GDM1 (cell line): ENCODE measurements around the gene MANEAL.

Experiments used
- DNase-seq: peaks from one replicate; lab custom pipeline; 2025; lab: John Stamatoyannopoulos, UW

MANEAL gene

GRCh38 chr1:37828410-37829074, 34.9 kb downstream of the MANEAL start:
- DNase-seq, result no peak

GRCh38 chr1:37831109-37831508, 37.5 kb downstream of the MANEAL start:
- no peak for DNase-seq

GRCh38 chr1:37831809-37832208, 38.2 kb downstream of the MANEAL start:
- no peak for DNase-seq

GRCh38 chr1:37836788-37837187, 43.1 kb downstream of the MANEAL start:
- no peak for DNase-seq

GRCh38 chr1:37839676-37840075, 46.0 kb downstream of the MANEAL start:
- DNase-seq, result no peak

- no peak for DNase-seq
These were observed 47.1 kb downstream of the MANEAL start for GRCh38 chr1:37840711-37841110.

GRCh38 chr1:37841652-37842051, 48.0 kb downstream of the MANEAL start:
- DNase-seq, result no peak

GRCh38 chr1:37844536-37844935, 50.9 kb downstream of the MANEAL start:
- DNase-seq, result no peak

- DNase-seq, result no peak
These were observed 51.5 kb downstream of the MANEAL start for GRCh38 chr1:37845049-37845646.

- no peak for DNase-seq
These were observed 52.1 kb downstream of the MANEAL start for GRCh38 chr1:37845786-37846185.

- DNase-seq, result no peak
These were observed 53.1 kb downstream of the MANEAL start for GRCh38 chr1:37846647-37847339.

GRCh38 chr1:37849480-37849879, 55.8 kb downstream of the MANEAL start:
- no peak for DNase-seq

- no peak for DNase-seq
These were observed 56.8 kb downstream of the MANEAL start for GRCh38 chr1:37850352-37850955.
